Karpas-422 (cell line): Measurements from ENCODE around the gene ADCY7. TPM values are rescaled to one million over a fixed set of nuclear protein-coding genes. Genes with fewer than 3 reads are reported as not detected.

Source experiments
- DNase-seq: peaks from one replicate; pipeline ENCODE4 v3.0.0-alpha.2; 2015
- H2AFZ ChIP-seq: fragments of 200-600 bp; sonication (generic); 2 replicates; pipeline ENCODE4 v1.6.1; 2014; ENCODE audit warnings: antibody characterized with exemption, low read length, mixed read lengths
- H3K27ac ChIP-seq: fragments of 200-600 bp; sonication (generic); 2 replicates; pipeline ENCODE4 v1.5.1; 2014; ENCODE audit warnings: mild to moderate bottlenecking, low read length, moderate library complexity
- H3K27me3 ChIP-seq: fragments of 200-600 bp; sonication (generic); 2 replicates; pipeline ENCODE4 v1.6.1; 2014; ENCODE audit warnings: low read length, mixed read lengths
- H3K36me3 ChIP-seq: fragments of 200-600 bp; sonication (generic); 2 replicates; pipeline ENCODE4 v1.6.1; 2014; ENCODE audit warnings: low read length, mixed read lengths; ENCODE audit not compliant: insufficient read depth
- H3K4me1 ChIP-seq: fragments of 200-600 bp; sonication (generic); 2 replicates; pipeline ENCODE4 v1.6.1; 2014; ENCODE audit warnings: mild to moderate bottlenecking, low read length, mixed read lengths
- H3K4me2 ChIP-seq: fragments of 200-600 bp; sonication (generic); 2 replicates; pipeline ENCODE4 v1.6.1; 2014; ENCODE audit warnings: low read length, low read depth, mild to moderate bottlenecking; ENCODE audit not compliant: poor library complexity, severe bottlenecking
- H3K4me3 ChIP-seq: fragments of 200-600 bp; sonication (generic); 2 replicates; pipeline ENCODE4 v1.5.1; 2014; ENCODE audit warnings: mild to moderate bottlenecking, antibody characterized with exemption, low read length, mixed read lengths
- H3K79me2 ChIP-seq: fragments of 200-600 bp; sonication (generic); 2 replicates; pipeline ENCODE4 v1.6.1; 2014; ENCODE audit warnings: mild to moderate bottlenecking, low read length, mixed read lengths
- H3K9ac ChIP-seq: fragments of 200-600 bp; sonication (generic); 2 replicates; pipeline ENCODE4 v1.6.0; 2014; ENCODE audit warnings: low read length
- H3K9me2 ChIP-seq: fragments of 200-600 bp; sonication (generic), shearing (Covaris generic); replicated peaks from 2 replicates; pipeline ENCODE4 v1.6.0; 2014; ENCODE audit warnings: mild to moderate bottlenecking, low read length, moderate library complexity; ENCODE audit not compliant: insufficient read depth
- H3K9me3 ChIP-seq: fragments of 300-700, 200-600 bp; sonication (generic); 2 replicates; pipeline ENCODE4 v1.6.1; 2014; ENCODE audit warnings: low read length, mixed read lengths
- H4K20me1 ChIP-seq: fragments of 200-600 bp; sonication (generic); 2 replicates; pipeline ENCODE4 v1.6.1; 2014; ENCODE audit warnings: mild to moderate bottlenecking, antibody characterized with exemption, low read length, low read depth; ENCODE audit not compliant: insufficient read depth
- total RNA-seq: library from RNA; depleted of rRNA; stranded (reverse); fragments of >200 nt; shearing (Covaris generic); gene quantifications from 2 replicates; pipeline ENCODE4 v1.2.3, GENCODE V29; 2014; ENCODE audit warnings: low replicate concordance

ADCY7 gene
- total RNA-seq, 1 experiment from 2014 or later, result 27.5 TPM

GRCh38 chr16:50311134-50311528 lies 44.8 kb downstream of the ADCY7 start:
- Histone ChIP-seq H4K20me1 (0 out of 2 replicates have a peak, but pooled peaks cover 2% of the 10 kb centered on the region), H3K36me3 (peaks cover 14% of the 10 kb centered on the region; the same call in 1 of the 2 replicates), H3K4me3 (no peak overlapping the region), H3K27ac (no peak overlapping the region), H3K9me3 (no peaks in the 10 kb centered on the region), H3K79me2 (no peaks in the 10 kb centered on the region), H3K9me2 (no peaks in the 10 kb centered on the region), H3K4me2 (no peak overlapping the region), H3K27me3 (no peaks in the 10 kb centered on the region), H3K9ac (no peak overlapping the region), H2AFZ (no peak overlapping the region), H3K4me1 (no peaks in the 10 kb centered on the region)
- no peak for DNase-seq

GRCh38 chr16:50311891-50312501 lies 45.6 kb downstream of the ADCY7 start:
- no peaks in the 10 kb centered on the region for H3K9me3 ChIP-seq
- no peaks in the 10 kb centered on the region for H3K9me2 ChIP-seq
- no peak for DNase-seq
- H3K4me1 ChIP-seq, result no peaks in the 10 kb centered on the region
- H3K4me3 ChIP-seq, result no peak overlapping the region
- 0 out of 2 replicates have a peak, but pooled peaks cover 2% of the 10 kb centered on the region for H4K20me1 ChIP-seq
- no peaks in the 10 kb centered on the region for H3K79me2 ChIP-seq
- no peaks in the 10 kb centered on the region for H3K27me3 ChIP-seq
- no peak overlapping the region for H3K27ac ChIP-seq
- H3K9ac ChIP-seq, result no peak overlapping the region
- peaks cover 20% of the 10 kb centered on the region; the same call in 1 of the 2 replicates for H3K36me3 ChIP-seq
- no peak overlapping the region for H3K4me2 ChIP-seq
- H2AFZ ChIP-seq, result no peak overlapping the region

GRCh38 chr16:50313596-50314478 lies 47.5 kb downstream of the ADCY7 start:
- Histone ChIP-seq H3K9me2 (no peaks in the 10 kb centered on the region), H2AFZ (no peak overlapping the region), H3K27ac (no peak overlapping the region), H3K4me3 (no peak overlapping the region), H3K36me3 (peaks cover 31% of the 10 kb centered on the region; the same call in 1 of the 2 replicates), H3K4me2 (no peak overlapping the region), H3K9me3 (no peaks in the 10 kb centered on the region), H3K27me3 (no peaks in the 10 kb centered on the region), H3K79me2 (no peaks in the 10 kb centered on the region), H3K4me1 (no peaks in the 10 kb centered on the region), H3K9ac (no peak overlapping the region), H4K20me1 (0 out of 2 replicates have a peak, but pooled peaks cover 2% of the 10 kb centered on the region)
- DNase-seq, result no peak

- Histone ChIP-seq H3K27me3 (no peaks in the 10 kb centered on the region), H3K4me1 (no peaks in the 10 kb centered on the region), H3K4me2 (no peak overlapping the region), H3K9me3 (no peaks in the 10 kb centered on the region), H4K20me1 (0 out of 2 replicates have a peak, but pooled peaks cover 2% of the 10 kb centered on the region), H3K36me3 (peaks cover 37% of the 10 kb centered on the region; the same call in 1 of the 2 replicates), H3K27ac (no peak overlapping the region), H3K4me3 (no peak overlapping the region), H3K9me2 (no peaks in the 10 kb centered on the region), H3K9ac (no peak overlapping the region), H3K79me2 (no peaks in the 10 kb centered on the region), H2AFZ (no peak overlapping the region)
- DNase-seq, result no peak
These were observed 48.3 kb downstream of the ADCY7 start for GRCh38 chr16:50314665-50315064.

- H3K27ac ChIP-seq, result no peak overlapping the region
- peaks cover 42% of the 10 kb centered on the region; the same call in 1 of the 2 replicates for H3K36me3 ChIP-seq
- no peak overlapping the region for H3K4me3 ChIP-seq
- no peaks in the 10 kb centered on the region for H3K4me1 ChIP-seq
- 0 out of 2 replicates have a peak, but pooled peaks cover 2% of the 10 kb centered on the region for H4K20me1 ChIP-seq
- H3K9ac ChIP-seq, result no peak overlapping the region
- no peaks in the 10 kb centered on the region for H3K79me2 ChIP-seq
- no peaks in the 10 kb centered on the region for H3K9me3 ChIP-seq
- no peak overlapping the region for H3K4me2 ChIP-seq
- no peak for DNase-seq
- H3K9me2 ChIP-seq, result no peaks in the 10 kb centered on the region
- H2AFZ ChIP-seq, result no peak overlapping the region
- H3K27me3 ChIP-seq, result no peaks in the 10 kb centered on the region
These were observed 49.1 kb downstream of the ADCY7 start for GRCh38 chr16:50315346-50315997.

GRCh38 chr16:50316102-50316847 lies 49.9 kb downstream of the ADCY7 start:
- no peak overlapping the region for H3K9ac ChIP-seq
- 0 out of 2 replicates have a peak, but pooled peaks cover 2% of the 10 kb centered on the region for H4K20me1 ChIP-seq
- H3K4me3 ChIP-seq, result no peak overlapping the region
- H3K9me2 ChIP-seq, result no peaks in the 10 kb centered on the region
- no peaks in the 10 kb centered on the region for H3K27me3 ChIP-seq
- no peaks in the 10 kb centered on the region for H3K4me1 ChIP-seq
- H3K79me2 ChIP-seq, result no peaks in the 10 kb centered on the region
- peaks cover 48% of the 10 kb centered on the region; the same call in 1 of the 2 replicates for H3K36me3 ChIP-seq
- DNase-seq, result no peak
- no peak overlapping the region for H3K4me2 ChIP-seq
- H3K27ac ChIP-seq, result no peak overlapping the region
- H3K9me3 ChIP-seq, result no peaks in the 10 kb centered on the region
- H2AFZ ChIP-seq, result no peak overlapping the region

GRCh38 chr16:50316848-50317630 lies 50.7 kb downstream of the ADCY7 start:
- H3K27me3 ChIP-seq, result no peaks in the 10 kb centered on the region
- no peaks in the 10 kb centered on the region for H3K9me3 ChIP-seq
- H3K9me2 ChIP-seq, result no peaks in the 10 kb centered on the region
- no peak for DNase-seq
- H3K36me3 ChIP-seq, result peaks cover 51% of the 10 kb centered on the region; the same call in 1 of the 2 replicates
- H3K27ac ChIP-seq, result no peak overlapping the region
- no peak overlapping the region for H3K4me2 ChIP-seq
- 0 out of 2 replicates have a peak, but pooled peaks cover 2% of the 10 kb centered on the region for H4K20me1 ChIP-seq
- H2AFZ ChIP-seq, result no peak overlapping the region
- H3K79me2 ChIP-seq, result no peaks in the 10 kb centered on the region
- H3K4me1 ChIP-seq, result no peaks in the 10 kb centered on the region
- H3K4me3 ChIP-seq, result no peak overlapping the region
- H3K9ac ChIP-seq, result no peak overlapping the region
